HepG2 (cell line): ENCODE measurements around the gene GRB10. TPM values are rescaled to one million over a fixed set of nuclear protein-coding genes. Genes with fewer than 3 reads are reported as not detected.
A peak's percentile ranks its signal among the peaks of the same experiment; 100 is the strongest.

Experiments
- ATF1 ChIP-seq: IDR thresholded peaks from 2 replicates; pipeline ENCODE4 v1.6.1; 2016; ENCODE audit warnings: mild to moderate bottlenecking, control low read depth
- CEBPB ChIP-seq: IDR thresholded peaks from 2 replicates; pipeline ENCODE4 v1.6.1; 2011; ENCODE audit warnings: low read depth, low read length, improper control_type of control experiment, borderline replicate concordance
- CHD4 ChIP-seq: fragments of 200-600 bp; sonication (generic); IDR thresholded peaks from 2 replicates; pipeline ENCODE4 v1.7.0; 2017; ENCODE audit warnings: mild to moderate bottlenecking, low read length, borderline replicate concordance
- EP300 ChIP-seq, 3 experiments: sonication (generic) in 1 of 3; formaldehyde crosslinking in 1 of 3; IDR thresholded peaks; 2 replicates each; pipeline versions ENCODE4 v1.5.1 to v1.6.1; 2011 to 2020; ENCODE audit warnings: low read depth in 2 of 3, low read length in 2 of 3, borderline replicate concordance in 1 of 3, improper control_type of control experiment in 1 of 3, mild to moderate bottlenecking in 1 of 3, missing genetic modification reagents in 1 of 3, moderate library complexity in 1 of 3
- GTF3A ChIP-seq: sonication (generic); formaldehyde crosslinking; conservative IDR thresholded peaks from 2 replicates; pipeline ENCODE4 v1.4.0; 2020; ENCODE audit warnings: mild to moderate bottlenecking, missing genetic modification reagents
- KAT8 ChIP-seq: IDR thresholded peaks from 2 replicates; pipeline ENCODE4 v1.6.1; 2016; ENCODE audit warnings: missing genetic modification reagents, missing compliant biosample characterization
- KDM1A ChIP-seq: IDR thresholded peaks from 2 replicates; pipeline ENCODE4 v1.6.1; 2016; ENCODE audit warnings: missing compliant biosample characterization
- MXI1 ChIP-seq: IDR thresholded peaks from 3 replicates; pipeline ENCODE4 v1.6.1; 2012; ENCODE audit warnings: low read depth, low read length, inconsistent platforms, borderline replicate concordance
- NCOR1 ChIP-seq: fragments of 200-600 bp; sonication (generic); IDR thresholded peaks from 2 replicates; pipeline ENCODE4 v1.7.0; 2017; ENCODE audit warnings: antibody characterized with exemption, low read length, borderline replicate concordance
- NFE2L2 ChIP-seq: fragments of 150-350 bp; IDR thresholded peaks from 2 replicates; pipeline ENCODE4 v1.6.1; 2014; ENCODE audit warnings: low read length
- NKX3-1 ChIP-seq: sonication (generic); formaldehyde crosslinking; IDR thresholded peaks from 2 replicates; pipeline ENCODE4 v1.5.0; 2020; ENCODE audit warnings: missing genetic modification reagents
- SALL1 ChIP-seq: sonication (generic); formaldehyde crosslinking; IDR thresholded peaks from 2 replicates; pipeline ENCODE4 v1.8.0; 2022; ENCODE audit warnings: mild to moderate bottlenecking, missing genetic modification reagents
- SAP130 ChIP-seq: IDR thresholded peaks from 2 replicates; pipeline ENCODE4 v1.6.1; 2016; ENCODE audit warnings: low read depth
- SPEN ChIP-seq: sonication (generic); formaldehyde crosslinking; IDR thresholded peaks from 2 replicates; pipeline ENCODE4 v1.5.1; 2020; ENCODE audit warnings: low read depth, mild to moderate bottlenecking, missing genetic modification reagents
- WIZ ChIP-seq: sonication (generic); formaldehyde crosslinking; IDR thresholded peaks from 2 replicates; pipeline ENCODE4 v1.5.1; 2020; ENCODE audit warnings: mild to moderate bottlenecking, missing genetic modification reagents
- ZFP37 ChIP-seq: sonication (generic); formaldehyde crosslinking; IDR thresholded peaks from 2 replicates; pipeline ENCODE4 v1.4.0; 2020; ENCODE audit warnings: missing genetic modification reagents, borderline replicate concordance
- ZFP62 ChIP-seq: sonication (generic); formaldehyde crosslinking; IDR thresholded peaks from 2 replicates; pipeline ENCODE4 v1.4.0; 2020; ENCODE audit warnings: missing genetic modification reagents
- ZFP90 ChIP-seq: sonication (generic); formaldehyde crosslinking; IDR thresholded peaks from 2 replicates; pipeline ENCODE4 v1.8.0; 2022; ENCODE audit warnings: missing genetic modification reagents, mild to moderate bottlenecking, inconsistent platforms, borderline replicate concordance
- ZMAT3 ChIP-seq: sonication (generic); formaldehyde crosslinking; conservative IDR thresholded peaks from 2 replicates; pipeline ENCODE4 v1.7.0; 2021; ENCODE audit warnings: missing genetic modification reagents
- ZNF224 ChIP-seq: sonication (generic); formaldehyde crosslinking; IDR thresholded peaks from 2 replicates; pipeline ENCODE4 v1.5.0; 2020; ENCODE audit warnings: mild to moderate bottlenecking, missing genetic modification reagents
- ZNF468 ChIP-seq: sonication (generic); formaldehyde crosslinking; IDR thresholded peaks from 2 replicates; pipeline ENCODE4 v1.8.0; 2022; ENCODE audit warnings: mild to moderate bottlenecking, moderate library complexity, missing genetic modification reagents
- ZNF501 ChIP-seq: sonication (generic); formaldehyde crosslinking; IDR thresholded peaks from 2 replicates; pipeline ENCODE4 v1.5.1; 2020; ENCODE audit warnings: mild to moderate bottlenecking, moderate library complexity, missing genetic modification reagents
- ZNF510 ChIP-seq: sonication (generic); formaldehyde crosslinking; IDR thresholded peaks from 2 replicates; pipeline ENCODE4 v1.4.0; 2020; ENCODE audit warnings: low read depth, mild to moderate bottlenecking, missing genetic modification reagents
- ZNF562 ChIP-seq: sonication (generic); formaldehyde crosslinking; IDR thresholded peaks from 2 replicates; pipeline ENCODE4 v1.8.0; 2022; ENCODE audit warnings: missing genetic modification reagents, borderline replicate concordance
- ZNF563 ChIP-seq: sonication (generic); formaldehyde crosslinking; IDR thresholded peaks from 2 replicates; pipeline ENCODE4 v1.8.0; 2022; ENCODE audit warnings: mild to moderate bottlenecking, moderate library complexity, missing genetic modification reagents
- ZNF619 ChIP-seq: sonication (generic); formaldehyde crosslinking; IDR thresholded peaks from 2 replicates; pipeline ENCODE4 v1.4.0; 2020; ENCODE audit warnings: mild to moderate bottlenecking, missing genetic modification reagents
- ZNF724P ChIP-seq: sonication (generic); formaldehyde crosslinking; IDR thresholded peaks from 2 replicates; pipeline ENCODE4 v1.8.0; 2022; ENCODE audit warnings: missing genetic modification reagents, borderline replicate concordance
- ZSCAN22 ChIP-seq: sonication (generic); formaldehyde crosslinking; IDR thresholded peaks from 2 replicates; pipeline ENCODE4 v1.4.0; 2020; ENCODE audit warnings: mild to moderate bottlenecking, missing genetic modification reagents
- polyA plus RNA-seq, 8 experiments: library from polyadenylated mRNA; depleted of rRNA in 3 of 8; stranded (reverse) in 7 of 8; unstranded in 1 of 8; fragments of >200 nt; fragmentation: Illumina TruSeq in 4 of 8; extraction: Trizol in 4 of 8; gene quantifications; 2 replicates each; pipeline versions ENCODE4 v1.2.1 to v1.2.3, GENCODE V29; 2011 to 2016; ENCODE audit warnings: low read depth in 4 of 8, missing spikeins in 1 of 8, mixed read lengths in 1 of 8; ENCODE audit not compliant: insufficient read depth in 1 of 8
- total RNA-seq, 5 experiments: library from RNA; depleted of rRNA; stranded (reverse); fragments of >200 nt; fragmentation: Illumina TruSeq; extraction: Trizol; gene quantifications; 2 replicates each; pipeline ENCODE4 v1.2.3, GENCODE V29; 2016; ENCODE audit warnings: low read depth in 1 of 5
- TF ChIP-seq, protein P1 (sequence below): IDR thresholded peaks from 2 replicates; pipeline ENCODE4 v1.6.1; 2016
- TF ChIP-seq, protein P2 (sequence below): sonication (generic); formaldehyde crosslinking; IDR thresholded peaks from 2 replicates; pipeline ENCODE4 v1.8.0; 2022; ENCODE audit warnings: missing genetic modification reagents, mild to moderate bottlenecking, inconsistent platforms, borderline replicate concordance
- TF ChIP-seq, protein P3 (sequence below): sonication (generic); formaldehyde crosslinking; IDR thresholded peaks from 2 replicates; pipeline ENCODE4 v1.9.0; 2021; ENCODE audit warnings: missing genetic modification reagents, mild to moderate bottlenecking, borderline replicate concordance

GRB10 gene
- total and polyA plus RNA-seq, 2 of the 13 experiments (the other 11 are each of a cell fraction or from before 2014, with no cell fraction given): 4.0 to 6.8 TPM

DNA sequence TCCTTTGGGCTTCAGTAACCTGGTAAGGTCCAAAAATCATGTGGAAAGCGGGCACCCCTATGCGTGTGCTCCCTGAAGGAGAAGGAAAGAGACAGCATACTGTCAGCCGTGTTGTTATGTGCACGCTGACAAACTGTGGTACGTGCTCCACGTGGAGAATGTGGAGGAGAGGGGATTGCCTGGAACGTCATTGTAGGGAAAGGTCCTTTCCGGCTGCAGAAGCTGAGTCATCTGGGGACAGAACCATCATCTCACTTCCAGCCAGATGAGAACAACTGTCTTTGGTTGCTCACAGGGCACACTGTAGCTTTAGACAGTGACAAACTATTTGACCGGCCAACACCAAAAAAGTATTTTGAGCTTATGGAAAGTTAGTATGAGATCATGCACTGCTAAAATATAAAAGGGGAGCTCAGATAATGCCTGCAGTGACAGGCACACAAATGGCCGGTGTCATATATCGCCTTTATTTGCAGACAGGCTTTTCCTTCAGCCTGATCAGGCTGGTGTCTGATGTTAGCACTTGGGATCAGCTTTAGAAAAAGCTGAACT, 38.8 kb upstream of the GRB10 start (continued):
- TF ChIP-seq, protein P1, sequence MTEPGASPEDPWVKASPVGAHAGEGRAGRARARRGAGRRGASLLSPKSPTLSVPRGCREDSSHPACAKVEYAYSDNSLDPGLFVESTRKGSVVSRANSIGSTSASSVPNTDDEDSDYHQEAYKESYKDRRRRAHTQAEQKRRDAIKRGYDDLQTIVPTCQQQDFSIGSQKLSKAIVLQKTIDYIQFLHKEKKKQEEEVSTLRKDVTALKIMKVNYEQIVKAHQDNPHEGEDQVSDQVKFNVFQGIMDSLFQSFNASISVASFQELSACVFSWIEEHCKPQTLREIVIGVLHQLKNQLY (CRISPR knock-in tag): peak; percentile 49; the same call in 1 of the 2 replicates
- TF ChIP-seq NFE2L2: peak; percentile 32; the same call in 1 of the 2 replicates
- TF ChIP-seq ZNF724P (CRISPR knock-in tag): no peak
- TF ChIP-seq ZNF563 (CRISPR knock-in tag): no peak
- TF ChIP-seq ATF1 (CRISPR knock-in tag): peak; percentile 34; the same call in 1 of the 2 replicates
- peak; percentile 52; the same call in 1 of the 2 replicates for TF ChIP-seq SALL1 (CRISPR knock-in tag)
- TF ChIP-seq ZNF619 (CRISPR knock-in tag): no peak
- TF ChIP-seq ZSCAN22: no peak
- TF ChIP-seq MXI1: peak; percentile 72; the same call in 1 of the 3 replicates
- TF ChIP-seq ZNF224 (CRISPR knock-in tag): no peak
- TF ChIP-seq ZMAT3 (CRISPR knock-in tag): no peak; the same call in 1 of the 2 replicates
- no peak for TF ChIP-seq KDM1A (CRISPR knock-in tag)
- TF ChIP-seq ZNF501 (CRISPR knock-in tag): no peak
- no peak for TF ChIP-seq ZFP90 (CRISPR knock-in tag)
- TF ChIP-seq, protein P2, sequence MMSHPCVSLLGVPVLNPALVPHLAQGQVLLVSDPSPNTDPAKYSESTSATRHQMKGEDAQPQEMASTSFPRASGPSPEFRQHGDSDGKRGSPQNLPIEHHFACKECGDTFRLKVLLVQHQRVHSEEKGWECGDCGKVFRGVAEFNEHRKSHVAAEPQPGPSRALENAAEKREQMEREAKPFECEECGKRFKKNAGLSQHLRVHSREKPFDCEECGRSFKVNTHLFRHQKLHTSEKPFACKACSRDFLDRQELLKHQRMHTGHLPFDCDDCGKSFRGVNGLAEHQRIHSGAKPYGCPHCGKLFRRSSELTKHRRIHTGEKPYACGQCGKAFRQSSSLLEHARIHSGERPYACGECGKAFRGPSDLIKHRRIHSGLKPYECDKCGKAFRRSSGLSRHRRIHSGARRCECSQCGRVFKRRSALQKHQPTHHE: no peak
- TF ChIP-seq, protein P3, sequence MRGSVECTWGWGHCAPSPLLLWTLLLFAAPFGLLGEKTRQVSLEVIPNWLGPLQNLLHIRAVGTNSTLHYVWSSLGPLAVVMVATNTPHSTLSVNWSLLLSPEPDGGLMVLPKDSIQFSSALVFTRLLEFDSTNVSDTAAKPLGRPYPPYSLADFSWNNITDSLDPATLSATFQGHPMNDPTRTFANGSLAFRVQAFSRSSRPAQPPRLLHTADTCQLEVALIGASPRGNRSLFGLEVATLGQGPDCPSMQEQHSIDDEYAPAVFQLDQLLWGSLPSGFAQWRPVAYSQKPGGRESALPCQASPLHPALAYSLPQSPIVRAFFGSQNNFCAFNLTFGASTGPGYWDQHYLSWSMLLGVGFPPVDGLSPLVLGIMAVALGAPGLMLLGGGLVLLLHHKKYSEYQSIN (CRISPR knock-in tag): no peak
- TF ChIP-seq CHD4: no peak
- no peak for TF ChIP-seq ZNF562
- TF ChIP-seq SPEN: 0 out of 2 replicates have a peak, but pooled peaks have one; percentile 45
- TF ChIP-seq SAP130: peak; percentile 84
- TF ChIP-seq ZNF510 (CRISPR knock-in tag): no peak
- TF ChIP-seq KAT8 (CRISPR knock-in tag): no peak
- TF ChIP-seq NCOR1: no peak
- TF ChIP-seq EP300 (IDR thresholded peaks at IDR 0.05; ENCODE audit: low read depth in 2 of 2, low read length in 2 of 2): peak in 1 of 2 experiments; percentile 38; a peak in 1 of 4 replicates
- no peak for TF ChIP-seq EP300 (CRISPR knock-in tag; IDR thresholded peaks at IDR 0.05; ENCODE audit: borderline replicate concordance)
- peak; percentile 53; the same call in 1 of the 2 replicates for TF ChIP-seq ZFP37
- no peak for TF ChIP-seq NKX3-1 (CRISPR knock-in tag)
- TF ChIP-seq WIZ: no peak
- TF ChIP-seq CEBPB: no peak
- TF ChIP-seq ZFP62 (CRISPR knock-in tag): no peak
- no peak for TF ChIP-seq GTF3A (CRISPR knock-in tag)
- no peak for TF ChIP-seq ZNF468
